CD14-positive monocyte (primary cell): ENCODE results near the gene FHOD3. TPM values are rescaled to one million over a fixed set of nuclear protein-coding genes. Genes with fewer than 3 reads are reported as not detected.
A peak's percentile ranks its signal among the peaks of the same experiment; 100 is the strongest.

Source experiments
- DNase-seq, 3 donors: peaks; one replicate each; pipeline ENCODE4 v3.0.0-alpha.2; 2011 to 2022
- H2AFZ ChIP-seq: 2 replicates; pipeline ENCODE4 v1.6.0; 2012; ENCODE audit warnings: mild to moderate bottlenecking, low read depth, low read length, inconsistent platforms; ENCODE audit not compliant: insufficient read depth, poor library complexity, severe bottlenecking
- H3K27ac ChIP-seq, 2 donors: 1 replicate in 1 of 2; 2 replicates in 1 of 2; pipeline ENCODE4 v1.5.1; 2012 to 2013; ENCODE audit warnings: low read length in 2 of 2, control low read depth in 1 of 2, inconsistent platforms in 1 of 2, low read depth in 1 of 2, mild to moderate bottlenecking in 1 of 2
- H3K27me3 ChIP-seq, 2 donors: one replicate each; pipeline versions ENCODE4 v1.6.0 to v1.6.1; 2011 to 2013; ENCODE audit warnings: low read length in 2 of 2; ENCODE audit not compliant: control insufficient read depth in 2 of 2, insufficient read depth in 2 of 2
- H3K36me3 ChIP-seq, 2 donors: replicated peaks in 1 of 2; 1 replicate in 1 of 2; 2 replicates in 1 of 2; pipeline versions ENCODE4 v1.5.1 to v1.6.1; 2012 to 2013; ENCODE audit warnings: low read length in 2 of 2, control low read depth in 1 of 2, inconsistent platforms in 1 of 2, mild to moderate bottlenecking in 1 of 2; ENCODE audit not compliant: insufficient read depth in 2 of 2, control insufficient read depth in 1 of 2
- H3K4me1 ChIP-seq, 2 donors: 1 replicate in 1 of 2; 2 replicates in 1 of 2; pipeline versions ENCODE4 v1.5.1 to v1.6.1; 2012 to 2013; ENCODE audit warnings: low read length in 2 of 2, control low read depth in 1 of 2, inconsistent platforms in 1 of 2, mild to moderate bottlenecking in 1 of 2, moderate library complexity in 1 of 2; ENCODE audit not compliant: insufficient read depth in 2 of 2, control insufficient read depth in 1 of 2
- H3K4me2 ChIP-seq: replicated peaks from 2 replicates; pipeline ENCODE3; 2012; ENCODE audit warnings: low read length, moderate library complexity, mild to moderate bottlenecking; ENCODE audit not compliant: poor library complexity, severe bottlenecking; ENCODE audit errors: extremely low read depth
- H3K4me3 ChIP-seq, 3 experiments: fragments of 200-600 bp in 1 of 3; sonication (generic) in 1 of 3; replicated peaks in 1 of 3; 1 replicate in 2 of 3; 2 replicates in 1 of 3; pipeline ENCODE4 v1.5.1; 2011 to 2013; ENCODE audit warnings: low read length in 3 of 3, mild to moderate bottlenecking in 3 of 3, control low read depth in 2 of 3, low read depth in 2 of 3, inconsistent platforms in 1 of 3, moderate library complexity in 1 of 3
- H3K79me2 ChIP-seq: 2 replicates; pipeline ENCODE4 v1.6.0; 2012; ENCODE audit warnings: mild to moderate bottlenecking, control low read depth, inconsistent platforms, low read length, moderate library complexity; ENCODE audit not compliant: insufficient read depth
- H3K9ac ChIP-seq: 2 replicates; pipeline ENCODE4 v1.6.0; 2017; ENCODE audit warnings: low read length, mild to moderate bottlenecking; ENCODE audit not compliant: insufficient read depth, poor library complexity, severe bottlenecking
- H3K9me3 ChIP-seq, 2 donors: replicated peaks in 1 of 2; 1 replicate in 1 of 2; 2 replicates in 1 of 2; pipeline versions ENCODE4 v1.5.1 to v1.6.1; 2012 to 2013; ENCODE audit warnings: low read length in 2 of 2, control low read depth in 1 of 2; ENCODE audit not compliant: control insufficient read depth in 1 of 2, insufficient read depth in 1 of 2
- H4K20me1 ChIP-seq: 2 replicates; pipeline ENCODE4 v1.6.0; 2012; ENCODE audit warnings: mild to moderate bottlenecking, low read length, control low read depth, moderate library complexity; ENCODE audit not compliant: insufficient read depth
- H3K27ac Mint-ChIP-seq, 7 donors: one replicate each; pipeline ENCODE4 v1.8.0; 2020; ENCODE audit warnings: mild to moderate bottlenecking in 7 of 7, mixed read lengths in 7 of 7, moderate library complexity in 6 of 7, inconsistent platforms in 2 of 7
- H3K27me3 Mint-ChIP-seq, 3 donors: one replicate each; pipeline ENCODE4 v1.8.0; 2021 to 2022; ENCODE audit warnings: low read depth in 3 of 3, mild to moderate bottlenecking in 3 of 3, mixed read lengths in 3 of 3, moderate library complexity in 3 of 3, inconsistent platforms in 1 of 3
- H3K36me3 Mint-ChIP-seq, 2 donors: one replicate each; pipeline ENCODE4 v1.8.0; 2020; ENCODE audit warnings: mixed read lengths in 2 of 2, inconsistent platforms in 1 of 2, mild to moderate bottlenecking in 1 of 2
- H3K4me1 Mint-ChIP-seq: one replicate; pipeline ENCODE4 v1.8.0; 2020; ENCODE audit warnings: mild to moderate bottlenecking, mixed read lengths
- H3K4me3 Mint-ChIP-seq, 2 donors: one replicate each; pipeline ENCODE4 v1.8.0; 2020; ENCODE audit warnings: mild to moderate bottlenecking in 2 of 2, mixed read lengths in 2 of 2, moderate library complexity in 1 of 2
- H3K9me3 Mint-ChIP-seq, 7 donors: one replicate each; pipeline ENCODE4 v1.8.0; 2020 to 2022; ENCODE audit warnings: mixed read lengths in 7 of 7, mild to moderate bottlenecking in 6 of 7, moderate library complexity in 6 of 7, inconsistent platforms in 2 of 7
- CTCF ChIP-seq: fragments of 200-600 bp; IDR thresholded peaks from one replicate; pipeline ENCODE4 v1.8.0; 2022; ENCODE audit warnings: antibody characterized with exemption, mild to moderate bottlenecking
- WGBS: methylation state at CpG from one replicate; pipeline ENCODE4 v1.1.5; 2013; ENCODE audit warnings: missing lambda C conversion rate; ENCODE audit not compliant: insufficient coverage; 5-methylcytosine and 5-hydroxymethylcytosine counted together
- intact Hi-C, 2 donors: fragments of 100-400 bp; cut with micrococcal nuclease; formaldehyde crosslinking; loops; one replicate each; pipeline versions ENCODE4 v1.15.0 to v1.15.1; 2023
- polyA plus RNA-seq, 3 donors: library from polyadenylated mRNA; depleted of rRNA in 1 of 3; unstranded in 2 of 3; stranded (reverse) in 1 of 3; fragments of 300-500 nt in 2 of 3; fragments of >200 nt in 1 of 3; fragmentation: Illumina TruSeq in 2 of 3; gene quantifications; 1 replicate in 2 of 3; 2 replicates in 1 of 3; pipeline ENCODE4 v1.2.3, GENCODE V29; 2012 to 2021

The FHOD3 gene
- polyA plus RNA-seq, 3 donors = not detected

GRCh38 chr18:36560187-36560586 lies 262.7 kb downstream of the FHOD3 start:
- WGBS = 100% methylated on average over 1 of the region's 2 CpGs
- Mint-ChIP-seq H3K36me3 (no peaks in the 10 kb centered on the region), H3K4me3 (no peak overlapping the region), H3K27me3 (peaks cover 0 to 5% (median 1%) of the 10 kb centered on the region in 3 donors), H3K27ac (peak overlapping the region in 1 of 7 donors; percentile 2), H3K9me3 (peaks cover 0 to 4% (median 0%) of the 10 kb centered on the region in 7 donors), H3K4me1 (no peaks in the 10 kb centered on the region)
- H3K27me3 ChIP-seq = no peaks in the 10 kb centered on the region
- TF ChIP-seq CTCF = no peak
- H3K27ac ChIP-seq = no peak overlapping the region
- no peak overlapping the region for H3K9ac ChIP-seq
- H4K20me1 ChIP-seq = no peaks in the 10 kb centered on the region
- H3K4me1 ChIP-seq = no peaks in the 10 kb centered on the region
- intact Hi-C loops = no loop called here
- no peaks in the 10 kb centered on the region for H3K9me3 ChIP-seq
- no peak overlapping the region for H2AFZ ChIP-seq
- no peaks in the 10 kb centered on the region for H3K79me2 ChIP-seq
- H3K4me3 ChIP-seq = no peak overlapping the region
- H3K4me2 ChIP-seq = no peak overlapping the region
- H3K36me3 ChIP-seq = no peaks in the 10 kb centered on the region
- DNase-seq = no peak

- H3K36me3 Mint-ChIP-seq = no peaks in the 10 kb centered on the region
- 93% methylated on average over 2 of the region's 2 CpGs for WGBS
Measured at GRCh38 chr18:36561046-36561445, 263.5 kb downstream of the FHOD3 start.

More at GRCh38 chr18:36561046-36561445, 263.5 kb downstream of the FHOD3 start:
- TF ChIP-seq CTCF = no peak
- Histone ChIP-seq H3K27me3 (no peaks in the 10 kb centered on the region), H2AFZ (no peak overlapping the region), H3K4me3 (no peak overlapping the region), H3K9ac (no peak overlapping the region), H3K4me2 (no peak overlapping the region), H3K36me3 (no peaks in the 10 kb centered on the region), H3K9me3 (no peaks in the 10 kb centered on the region), H3K79me2 (no peaks in the 10 kb centered on the region), H3K4me1 (no peaks in the 10 kb centered on the region), H3K27ac (no peak overlapping the region), H4K20me1 (no peaks in the 10 kb centered on the region)
- Mint-ChIP-seq H3K9me3 (peaks cover 0 to 4% (median 0%) of the 10 kb centered on the region in 7 donors), H3K4me3 (no peak overlapping the region), H3K4me1 (no peaks in the 10 kb centered on the region), H3K27ac (no peak overlapping the region), H3K27me3 (peaks cover 1 to 4% (median 2%) of the 10 kb centered on the region in 3 donors)
- DNase-seq = no peak
- intact Hi-C loops = no loop called here
